Measurements from ENCODE around the gene C12orf75.

Gene C12orf75

GRCh38 chr12:105420046-105420445 is 89.6 kb downstream of the C12orf75 start:
- DNase-seq = no peak

- DNase-seq = peak in 1 of 2 experiments; percentile 64
These were observed 90.3 kb downstream of the C12orf75 start for GRCh38 chr12:105420659-105421240.
